Measurements from ENCODE around the gene HLA-DQB2. TPM values are rescaled to one million over a fixed set of nuclear protein-coding genes. Genes with fewer than 3 reads are reported as not detected.

Gene HLA-DQB2
- total RNA-seq (not detected), polyA plus RNA-seq (under 1 TPM in 1 of 2 donors, not detected in 1; 0.32 TPM)

- no peak within 1 kb of the TSS for H3K27ac ChIP-seq (ENCODE audit: low read depth in 1 of 2, low read length in 2 of 2)
- no peak within 1 kb of the TSS for H3K4me3 ChIP-seq (ENCODE audit: low read depth in 1 of 3, low read length in 3 of 3)
- H3K4me1 ChIP-seq (ENCODE audit: control insufficient read depth in 4 of 4, insufficient read depth in 4 of 4, low read length in 3 of 4): no peaks in the 10 kb centered on the region
- H3K27me3 ChIP-seq (ENCODE audit: control insufficient read depth in 4 of 4, insufficient read depth in 4 of 4, low read length in 3 of 4): peaks cover 0 to 3% (median 0%) of the 10 kb centered on the region in 4 donors
- H3K9me3 ChIP-seq (ENCODE audit: control insufficient read depth in 4 of 4, low read length in 3 of 4): no peaks in the 10 kb centered on the region
- TF ChIP-seq FOXA1 (IDR thresholded peaks at IDR 0.05): no peak
- no peak for TF ChIP-seq ATF3 (IDR thresholded peaks at IDR 0.05)
- no peak for TF ChIP-seq MAX (IDR thresholded peaks at IDR 0.05)
- TF ChIP-seq JUND (IDR thresholded peaks at IDR 0.05): no peak
- no peak for TF ChIP-seq YY1 (IDR thresholded peaks at IDR 0.05)
- TF ChIP-seq TAF1 (conservative IDR thresholded peaks at IDR 0.05): no peak
- no peak for TF ChIP-seq ZBTB33 (IDR thresholded peaks at IDR 0.05)
- no peak for TF ChIP-seq CTCF (IDR thresholded peaks at IDR 0.05; ENCODE audit: low read depth, low read length, missing input control)
- no peak for TF ChIP-seq EGR1 (IDR thresholded peaks at IDR 0.05; ENCODE audit: low read depth in 2 of 2)
- TF ChIP-seq HNF4A (conservative IDR thresholded peaks at IDR 0.05): no peak
- no peak for TF ChIP-seq NR2F2 (IDR thresholded peaks at IDR 0.05)
- no peak for TF ChIP-seq SP1 (IDR thresholded peaks at IDR 0.05)
- TF ChIP-seq FOXA2 (IDR thresholded peaks at IDR 0.05): no peak
- TF ChIP-seq RXRA (IDR thresholded peaks at IDR 0.05): no peak
- no peak for TF ChIP-seq REST (IDR thresholded peaks at IDR 0.05)
- DNase-seq (ENCODE audit: low spot score): no peak
- H3K9ac ChIP-seq (ENCODE audit: low read depth in 1 of 2, low read length in 2 of 2): no peak within 1 kb of the TSS
- 33% methylated on average over 4 of the region's 4 CpGs for WGBS
- H3K36me3 ChIP-seq (ENCODE audit: control insufficient read depth in 4 of 4, insufficient read depth in 3 of 4, low read depth in 1 of 4, low read length in 3 of 4): no peaks in the 10 kb centered on the region
Measured at GRCh38 chr6:32763421-32763820, at the start of gene HLA-DQB2. Gene HLA-DQB2, minus strand, starts transcription at chr6:32763532. Its CDS starts 62 bp downstream, at chr6:32763470.

- no peaks in the 10 kb centered on the region for H3K27me3 ChIP-seq (ENCODE audit: control insufficient read depth in 4 of 4, insufficient read depth in 4 of 4, low read length in 3 of 4)
- DNase-seq (ENCODE audit: low spot score): no peak
- no peak overlapping the region for H3K9ac ChIP-seq (ENCODE audit: low read depth in 1 of 2, low read length in 2 of 2)
- WGBS: 4% methylated on average over 1 of the region's 1 CpG
- H3K36me3 ChIP-seq (ENCODE audit: control insufficient read depth in 4 of 4, insufficient read depth in 3 of 4, low read depth in 1 of 4, low read length in 3 of 4): no peaks in the 10 kb centered on the region
- no peak overlapping the region for H3K4me3 ChIP-seq (ENCODE audit: low read depth in 1 of 3, low read length in 3 of 3)
- no peaks in the 10 kb centered on the region for H3K4me1 ChIP-seq (ENCODE audit: control insufficient read depth in 4 of 4, insufficient read depth in 4 of 4, low read length in 3 of 4)
- H3K27ac ChIP-seq (ENCODE audit: low read depth in 1 of 2, low read length in 2 of 2): no peak overlapping the region
- TF ChIP-seq FOXA1 (IDR thresholded peaks at IDR 0.05): no peak
- no peak for TF ChIP-seq ZBTB33 (IDR thresholded peaks at IDR 0.05)
- TF ChIP-seq HNF4A (conservative IDR thresholded peaks at IDR 0.05): no peak
- no peak for TF ChIP-seq MAX (IDR thresholded peaks at IDR 0.05)
- TF ChIP-seq GABPA (IDR thresholded peaks at IDR 0.05 in 1 of 2, conservative IDR thresholded peaks at IDR 0.05 in 1 of 2): no peak
- no peak for TF ChIP-seq RXRA (IDR thresholded peaks at IDR 0.05)
- TF ChIP-seq CTCF (IDR thresholded peaks at IDR 0.05; ENCODE audit: low read depth, low read length, missing input control): no peak
- TF ChIP-seq ATF3 (IDR thresholded peaks at IDR 0.05): no peak
- TF ChIP-seq EGR1 (IDR thresholded peaks at IDR 0.05; ENCODE audit: low read depth in 2 of 2): no peak
- TF ChIP-seq RAD21 (IDR thresholded peaks at IDR 0.05): no peak
- TF ChIP-seq HNF4G (IDR thresholded peaks at IDR 0.05): no peak
- TF ChIP-seq TAF1 (conservative IDR thresholded peaks at IDR 0.05): no peak
- no peak for TF ChIP-seq FOXA2 (IDR thresholded peaks at IDR 0.05)
- no peaks in the 10 kb centered on the region for H3K9me3 ChIP-seq (ENCODE audit: control insufficient read depth in 4 of 4, low read length in 3 of 4)
Measured at GRCh38 chr6:32809171-32809570, 45.8 kb upstream of the HLA-DQB2 start.

Measured in liver (tissue), 9 donors.